Stimulated activated CD4-positive, alpha-beta T cell treated with anti-CD3 and anti-CD28 coated beads, TNF-alpha, amount 100 ng/mL, for 48 hours (primary cell): ENCODE data around the gene RAP2A.

Source experiments
- DNase-seq, 3 donors: peaks; one replicate each; pipeline ENCODE4 v3.0.0-alpha.2; 2020; ENCODE audit warnings: low read depth in 3 of 3

The RAP2A gene

GRCh38 chr13:97448503-97449251, 14.7 kb downstream of the RAP2A start:
- no peak for DNase-seq

GRCh38 chr13:97454699-97455098, 20.7 kb downstream of the RAP2A start:
- DNase-seq, result no peak

- no peak for DNase-seq
These were observed 22.1 kb downstream of the RAP2A start for GRCh38 chr13:97456047-97456446.

- no peak for DNase-seq
These were observed 25.3 kb downstream of the RAP2A start for GRCh38 chr13:97459215-97459777.

GRCh38 chr13:97460004-97460775, 26.2 kb downstream of the RAP2A start:
- no peak for DNase-seq

GRCh38 chr13:97460853-97461252, 26.9 kb downstream of the RAP2A start:
- no peak for DNase-seq

GRCh38 chr13:97464561-97464960, 30.6 kb downstream of the RAP2A start:
- DNase-seq, result no peak

- no peak for DNase-seq
These were observed 32.8 kb downstream of the RAP2A start for GRCh38 chr13:97466722-97467121.

- DNase-seq, result no peak
These were observed 34.4 kb downstream of the RAP2A start for GRCh38 chr13:97468331-97468730.

- DNase-seq, result no peak
These were observed 37.7 kb downstream of the RAP2A start for GRCh38 chr13:97471711-97472110.

- no peak for DNase-seq
These were observed 40.5 kb downstream of the RAP2A start for GRCh38 chr13:97474349-97474980.

GRCh38 chr13:97475011-97475410, 41.0 kb downstream of the RAP2A start:
- DNase-seq, result no peak

GRCh38 chr13:97477844-97478243, 43.9 kb downstream of the RAP2A start:
- DNase-seq, result no peak

- no peak for DNase-seq
These were observed 44.3 kb downstream of the RAP2A start for GRCh38 chr13:97478247-97478646.

GRCh38 chr13:97483465-97483864, 49.5 kb downstream of the RAP2A start:
- no peak for DNase-seq

- no peak for DNase-seq
These were observed 50.3 kb downstream of the RAP2A start for GRCh38 chr13:97484301-97484700.

- no peak for DNase-seq
These were observed 51.4 kb downstream of the RAP2A start for GRCh38 chr13:97485320-97485719.

GRCh38 chr13:97490702-97491307, 56.8 kb downstream of the RAP2A start:
- no peak for DNase-seq

- DNase-seq, result no peak
These were observed 57.5 kb downstream of the RAP2A start for GRCh38 chr13:97491452-97491851.

- no peak for DNase-seq
These were observed 58.3 kb downstream of the RAP2A start for GRCh38 chr13:97492257-97492656.

GRCh38 chr13:97492684-97493371, 58.9 kb downstream of the RAP2A start:
- DNase-seq, result no peak
